GM23248 (cell line): ENCODE data around the gene CA12. TPM values are rescaled to one million over a fixed set of nuclear protein-coding genes. Genes with fewer than 3 reads are reported as not detected.

Experiments used
- DNase-seq: peaks from one replicate; pipeline ENCODE4 v3.0.0-alpha.2; 2015
- H2AFZ ChIP-seq: fragments of 200-600 bp; sonication (generic); 2 replicates; pipeline ENCODE4 v1.6.1; 2016; ENCODE audit warnings: antibody characterized with exemption
- H3F3A ChIP-seq: fragments of 200-600 bp; sonication (generic); 2 replicates; pipeline ENCODE4 v1.6.1; 2016; ENCODE audit warnings: mild to moderate bottlenecking, antibody characterized with exemption, mixed run types; ENCODE audit not compliant: insufficient read depth
- H3K27ac ChIP-seq: fragments of 200-600 bp; sonication (generic); 2 replicates; pipeline ENCODE4 v1.5.1; 2016; ENCODE audit warnings: mild to moderate bottlenecking
- H3K27me3 ChIP-seq: fragments of 200-600 bp; sonication (generic); replicated peaks from 2 replicates; pipeline ENCODE4 v1.6.1; 2016; ENCODE audit warnings: mild to moderate bottlenecking; ENCODE audit not compliant: insufficient read depth
- H3K36me3 ChIP-seq: fragments of 200-600 bp; sonication (generic); 2 replicates; pipeline ENCODE4 v1.6.1; 2016; ENCODE audit warnings: low read depth, mild to moderate bottlenecking
- H3K4me1 ChIP-seq: fragments of 200-600 bp; sonication (generic); 2 replicates; pipeline ENCODE4 v1.6.1; 2016; ENCODE audit warnings: mild to moderate bottlenecking; ENCODE audit not compliant: insufficient read depth
- H3K4me2 ChIP-seq: fragments of 200-600 bp; sonication (generic); one replicate; pipeline ENCODE4 v1.6.1; 2016; ENCODE audit warnings: mild to moderate bottlenecking; ENCODE audit not compliant: unreplicated experiment
- H3K4me3 ChIP-seq: fragments of 200-600 bp; sonication (generic); 2 replicates; pipeline ENCODE4 v1.5.1; 2016; ENCODE audit warnings: mild to moderate bottlenecking
- H3K79me2 ChIP-seq: fragments of 200-600 bp; sonication (generic); 2 replicates; pipeline ENCODE4 v1.6.1; 2016; ENCODE audit warnings: mild to moderate bottlenecking; ENCODE audit not compliant: insufficient read depth
- H3K9ac ChIP-seq: fragments of 200-600 bp; sonication (generic); 2 replicates; pipeline ENCODE4 v1.6.1; 2016; ENCODE audit warnings: mild to moderate bottlenecking
- H3K9me2 ChIP-seq: fragments of 200-600 bp; sonication (generic); 2 replicates; pipeline ENCODE4 v1.6.1; 2016; ENCODE audit warnings: mixed run types, mild to moderate bottlenecking, moderate library complexity; ENCODE audit not compliant: insufficient read depth
- H3K9me3 ChIP-seq: fragments of 200-600 bp; sonication (generic); one replicate; pipeline ENCODE4 v1.6.1; 2017; ENCODE audit warnings: low read depth
- H4K20me1 ChIP-seq: fragments of 200-600 bp; sonication (generic); 2 replicates; pipeline ENCODE4 v1.6.0; 2016; ENCODE audit not compliant: insufficient read depth
- EZH2 ChIP-seq: fragments of 200-600 bp; sonication (generic); IDR thresholded peaks from 2 replicates; pipeline ENCODE4 v1.6.1; 2018; ENCODE audit warnings: antibody characterized with exemption, mild to moderate bottlenecking; ENCODE audit not compliant: insufficient read depth, poor library complexity, severe bottlenecking
- EZH2phosphoT487 ChIP-seq: fragments of 200-600 bp; sonication (generic); IDR thresholded peaks from 2 replicates; pipeline ENCODE4 v1.6.1; 2018; ENCODE audit warnings: antibody characterized with exemption, moderate library complexity, mild to moderate bottlenecking, low read depth; ENCODE audit not compliant: insufficient read depth
- WGBS, 2 experiments: methylation state at CpG; one replicate each; pipeline ENCODE4 v1.1.6; 2015 to 2017; ENCODE audit warnings: low lambda C conversion rate in 2 of 2, low coverage in 1 of 2; ENCODE audit errors: missing lambda C conversion rate in 2 of 2; 5-methylcytosine and 5-hydroxymethylcytosine counted together
- in situ Hi-C: fragments of 300-500 bp; cut with MboI; formaldehyde crosslinking; loops from 2 replicates; pipeline ENCODE4 v1.15.0; 2020
- polyA plus RNA-seq: library from polyadenylated mRNA; unstranded; fragments of >200 nt; fragmentation: Nextera tagmentation; extraction: Ambion mirVana; gene quantifications from 2 replicates; pipeline ENCODE4 v1.2.1, GENCODE V29; 2016
- total RNA-seq: library from RNA; depleted of rRNA; stranded (reverse); fragments of >200 nt; shearing (Covaris generic); gene quantifications from 2 replicates; pipeline ENCODE4 v1.2.3, GENCODE V29; 2014

The CA12 gene
- total and polyA plus RNA-seq, 2 experiments from 2014 or later, result 41.8 to 42.1 TPM

DNA sequence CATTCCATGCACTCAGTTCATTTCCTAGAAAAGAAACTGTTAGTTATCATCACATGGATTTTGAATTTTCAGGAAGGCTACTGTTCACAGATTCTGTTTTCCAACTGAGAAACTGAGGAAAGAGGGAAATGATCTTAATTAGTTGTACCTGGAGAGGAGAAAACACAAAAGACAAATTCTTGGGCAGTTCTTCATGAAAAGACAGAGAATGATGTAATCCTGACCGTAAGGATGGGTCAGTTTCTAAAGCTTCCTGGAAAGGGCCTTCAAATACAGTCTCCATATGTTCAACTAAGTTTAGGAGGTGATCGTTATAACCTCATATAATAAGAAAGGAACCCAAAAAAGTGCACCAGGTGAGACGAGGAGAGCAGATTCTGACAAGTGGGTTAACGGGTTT is 44.6 kb downstream of the CA12 start:
- H3K4me1 ChIP-seq, result peaks cover 20% of the 10 kb centered on the region
- H3K9me2 ChIP-seq, result no peaks in the 10 kb centered on the region
- no peak overlapping the region for H3K4me3 ChIP-seq
- H3K27me3 ChIP-seq, result no peaks in the 10 kb centered on the region
- TF ChIP-seq EZH2phosphoT487 (no peak), EZH2 (no peak)
- no peaks in the 10 kb centered on the region; the same call in 1 of the 2 replicates for H3F3A ChIP-seq
- no peak for DNase-seq
- in situ Hi-C loops, result no loop called here
- no peak overlapping the region for H3K9ac ChIP-seq
- H2AFZ ChIP-seq, result no peak overlapping the region
- no peaks in the 10 kb centered on the region for H4K20me1 ChIP-seq
- H3K79me2 ChIP-seq, result no peaks in the 10 kb centered on the region
- H3K36me3 ChIP-seq, result peaks cover 3% of the 10 kb centered on the region; the same call in 1 of the 2 replicates
- 96 to 98% methylated on average over 4 of the region's 4 CpGs for WGBS, 2 experiments
- no peak overlapping the region for H3K4me2 ChIP-seq
- H3K9me3 ChIP-seq, result no peaks in the 10 kb centered on the region
- no peak overlapping the region for H3K27ac ChIP-seq

DNA sequence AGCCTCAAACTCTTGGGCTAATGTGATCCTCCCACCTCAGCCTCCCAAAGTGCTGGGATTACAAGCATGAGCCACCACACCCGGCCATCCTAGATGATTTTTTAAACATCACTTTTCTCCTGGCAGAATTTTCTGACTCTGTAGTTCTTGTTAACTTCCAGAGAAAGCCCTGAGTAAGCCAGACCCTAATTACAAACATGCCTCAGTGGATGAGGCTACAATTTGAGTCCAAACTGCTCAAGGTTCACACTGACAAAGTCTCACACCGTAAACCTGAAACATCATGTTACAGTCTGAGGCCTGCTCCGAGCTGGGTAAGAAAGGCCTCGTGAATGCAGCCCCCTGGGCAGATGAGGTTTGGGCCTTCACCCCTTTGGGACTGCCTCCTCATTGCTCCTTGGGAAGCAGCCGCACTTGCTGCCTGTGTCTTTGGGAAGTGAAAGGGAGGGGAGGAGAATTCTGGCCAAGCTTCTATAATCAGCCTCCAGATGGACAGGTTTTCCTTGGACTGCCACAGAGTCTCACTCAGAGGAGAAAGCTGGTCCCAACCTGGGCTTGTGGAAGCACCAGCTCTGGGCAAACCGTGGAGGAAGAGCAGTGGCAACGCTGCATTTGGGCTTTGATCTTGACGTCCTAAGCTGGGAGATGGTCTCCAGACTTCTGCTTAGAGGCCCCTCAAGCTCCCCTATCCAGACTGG is 46.0 kb downstream of the CA12 start:
- H3K4me2 ChIP-seq, result no peak overlapping the region
- no peak for TF ChIP-seq EZH2
- no peak for TF ChIP-seq EZH2phosphoT487
- H3K9ac ChIP-seq, result no peak overlapping the region
- no peaks in the 10 kb centered on the region; the same call in 1 of the 2 replicates for H3F3A ChIP-seq
- no peaks in the 10 kb centered on the region for H3K9me3 ChIP-seq
- H3K27me3 ChIP-seq, result no peaks in the 10 kb centered on the region
- H4K20me1 ChIP-seq, result no peaks in the 10 kb centered on the region
- no peaks in the 10 kb centered on the region for H3K79me2 ChIP-seq
- DNase-seq, result no peak
- no peak overlapping the region for H3K27ac ChIP-seq
- H2AFZ ChIP-seq, result no peak overlapping the region
- no peak overlapping the region for H3K4me3 ChIP-seq
- peaks cover 3% of the 10 kb centered on the region; the same call in 1 of the 2 replicates for H3K36me3 ChIP-seq
- in situ Hi-C loops, result no loop called here
- H3K9me2 ChIP-seq, result no peaks in the 10 kb centered on the region
- 48 to 59% methylated on average over 8 of the region's 8 CpGs for WGBS, 2 experiments
- peaks cover 20% of the 10 kb centered on the region for H3K4me1 ChIP-seq

DNA sequence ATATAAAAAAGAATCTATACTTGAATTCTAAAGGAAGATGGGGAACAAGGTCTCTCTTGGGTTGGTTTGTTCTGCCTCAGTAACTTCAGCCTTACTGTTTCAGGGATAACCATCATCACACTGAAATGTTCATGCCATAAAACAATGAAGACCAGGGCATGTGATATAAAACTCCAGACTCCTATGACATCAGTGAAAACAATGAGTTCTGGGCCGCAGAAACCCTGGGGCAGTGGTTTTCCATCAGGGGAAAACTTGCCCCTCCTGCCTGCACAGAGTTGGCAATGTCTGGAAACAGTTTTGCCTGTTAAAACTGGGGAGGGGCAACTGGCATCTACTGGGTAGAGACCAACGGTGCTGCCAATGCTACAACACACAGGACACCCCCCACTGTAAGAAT is 46.8 kb downstream of the CA12 start:
- in situ Hi-C loops, result no loop called here
- H3K27ac ChIP-seq, result no peak overlapping the region
- no peaks in the 10 kb centered on the region; the same call in 1 of the 2 replicates for H3F3A ChIP-seq
- H3K79me2 ChIP-seq, result no peaks in the 10 kb centered on the region
- no peaks in the 10 kb centered on the region for H4K20me1 ChIP-seq
- TF ChIP-seq EZH2, result no peak
- no peak for TF ChIP-seq EZH2phosphoT487
- 51 to 67% methylated on average over 2 of the region's 2 CpGs for WGBS, 2 experiments
- no peak for DNase-seq
- H3K9ac ChIP-seq, result no peak overlapping the region
- H3K4me3 ChIP-seq, result no peak overlapping the region
- H3K9me3 ChIP-seq, result no peaks in the 10 kb centered on the region
- H2AFZ ChIP-seq, result no peak overlapping the region
- H3K4me2 ChIP-seq, result no peak overlapping the region
- H3K4me1 ChIP-seq, result peaks cover 20% of the 10 kb centered on the region
- no peaks in the 10 kb centered on the region for H3K9me2 ChIP-seq
- peaks cover 3% of the 10 kb centered on the region; the same call in 1 of the 2 replicates for H3K36me3 ChIP-seq
- no peaks in the 10 kb centered on the region for H3K27me3 ChIP-seq

DNA sequence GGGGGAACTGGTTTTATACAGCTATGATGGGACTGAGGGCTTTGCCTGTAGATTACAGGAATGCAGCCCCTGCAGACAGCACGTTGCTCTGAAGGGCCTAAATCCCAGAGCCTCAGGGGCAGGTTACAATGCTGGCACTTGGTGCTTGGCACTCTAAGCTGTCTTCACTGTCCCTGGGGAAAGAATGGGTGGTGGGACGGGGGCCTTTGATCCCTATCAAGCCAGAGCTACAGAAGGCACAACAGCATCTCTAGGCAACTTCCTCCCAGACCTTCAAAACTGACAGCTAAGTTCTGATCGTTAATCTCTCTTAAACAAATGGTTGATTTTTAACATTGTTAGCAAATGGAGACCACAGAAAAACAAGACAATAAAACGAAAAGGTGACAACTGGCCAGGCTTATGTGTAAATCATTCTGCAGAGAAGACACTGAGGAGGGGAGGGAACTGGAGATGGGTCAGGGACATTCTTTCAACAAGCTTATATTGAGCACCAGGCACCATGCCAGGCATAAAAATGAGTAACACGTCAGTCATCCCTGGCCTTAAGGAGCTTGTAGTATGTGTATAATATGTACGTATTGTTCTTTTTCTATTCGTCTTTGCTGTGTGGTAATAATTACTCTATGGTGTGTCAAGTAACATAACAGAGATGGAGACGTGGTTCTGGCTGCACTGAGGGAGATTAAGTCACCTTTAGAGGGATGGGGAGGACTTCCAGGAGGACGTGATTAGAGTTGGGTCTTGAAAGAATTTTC is 49.1 kb downstream of the CA12 start:
- WGBS, 2 experiments, result 20 to 25% methylated on average over 9 of the region's 9 CpGs
- Histone ChIP-seq H3K36me3 (peaks cover 3% of the 10 kb centered on the region; the same call in 1 of the 2 replicates), H3K27ac (no peak overlapping the region), H3K4me2 (no peak overlapping the region), H3K4me3 (no peak overlapping the region), H2AFZ (no peak overlapping the region), H3K79me2 (no peaks in the 10 kb centered on the region), H3F3A (no peaks in the 10 kb centered on the region; the same call in 1 of the 2 replicates), H3K9me2 (no peaks in the 10 kb centered on the region), H3K9me3 (no peaks in the 10 kb centered on the region), H3K9ac (no peak overlapping the region), H4K20me1 (no peaks in the 10 kb centered on the region), H3K27me3 (no peaks in the 10 kb centered on the region), H3K4me1 (peaks cover 11% of the 10 kb centered on the region)
- no peak for TF ChIP-seq EZH2
- no peak for TF ChIP-seq EZH2phosphoT487
- DNase-seq, result peak; percentile 86
- in situ Hi-C loops, result no loop called here
